ENCODE measurements around the gene RTP5.

GRCh38 chr2:241904011-241904718 lies 34.6 kb downstream of the RTP5 start:
- TF ChIP-seq CTCF (IDR thresholded peaks at IDR 0.05 in 8 of 11, conservative IDR thresholded peaks at IDR 0.05 in 3 of 11), result no peak
- no peak for TF ChIP-seq POLR2AphosphoS5 (IDR thresholded peaks at IDR 0.05)
